Esophagus muscularis mucosa (tissue), 4 donors: Measurements from ENCODE around the gene MTOR.

Source experiments
- EP300 ChIP-seq: sonication (generic); formaldehyde crosslinking; IDR thresholded peaks from one replicate; pipeline ENCODE4 v1.6.1; 2017; ENCODE audit warnings: antibody characterized with exemption
- POLR2A ChIP-seq: fragments of 450-650 bp; IDR thresholded peaks from one replicate; pipeline ENCODE4 v1.6.1; 2017; ENCODE audit warnings: antibody characterized with exemption, moderate library complexity, mild to moderate bottlenecking, low read depth
- POLR2AphosphoS5 ChIP-seq, 2 donors: sonication (generic); formaldehyde crosslinking; IDR thresholded peaks; one replicate each; pipeline ENCODE4 v1.6.1; 2017; ENCODE audit warnings: antibody characterized with exemption in 2 of 2
- TF ChIP-seq, protein P1 (sequence below), 3 experiments: fragments of 200-600 bp in 2 of 3; fragments of 450-650 bp in 1 of 3; sonication (generic) in 2 of 3; IDR thresholded peaks; one replicate each; pipeline ENCODE4 v1.5.1; 2017 to 2019; ENCODE audit warnings: antibody characterized with exemption in 3 of 3, mild to moderate bottlenecking in 2 of 3, moderate library complexity in 1 of 3

DNA sequence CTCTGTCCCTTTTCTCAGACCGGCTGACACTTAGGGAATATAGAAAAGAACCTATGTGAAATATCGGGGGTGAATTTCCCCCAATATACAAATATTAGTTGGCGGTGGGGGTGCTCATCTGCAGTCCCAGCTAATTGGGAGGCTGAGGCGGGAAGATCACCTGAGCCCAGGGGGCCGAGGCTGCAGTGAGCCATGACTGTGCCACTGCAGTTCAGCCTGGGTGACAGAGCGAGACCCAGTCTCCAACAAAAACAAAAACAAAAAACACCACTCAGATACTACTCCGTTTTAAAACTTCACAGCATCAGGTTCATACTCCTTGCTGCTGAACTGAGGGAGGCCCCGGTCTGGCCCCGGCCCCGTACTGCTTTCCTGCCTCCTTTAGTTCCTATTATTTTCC is 156.8 kb downstream of the MTOR start:
- TF ChIP-seq, protein P1, sequence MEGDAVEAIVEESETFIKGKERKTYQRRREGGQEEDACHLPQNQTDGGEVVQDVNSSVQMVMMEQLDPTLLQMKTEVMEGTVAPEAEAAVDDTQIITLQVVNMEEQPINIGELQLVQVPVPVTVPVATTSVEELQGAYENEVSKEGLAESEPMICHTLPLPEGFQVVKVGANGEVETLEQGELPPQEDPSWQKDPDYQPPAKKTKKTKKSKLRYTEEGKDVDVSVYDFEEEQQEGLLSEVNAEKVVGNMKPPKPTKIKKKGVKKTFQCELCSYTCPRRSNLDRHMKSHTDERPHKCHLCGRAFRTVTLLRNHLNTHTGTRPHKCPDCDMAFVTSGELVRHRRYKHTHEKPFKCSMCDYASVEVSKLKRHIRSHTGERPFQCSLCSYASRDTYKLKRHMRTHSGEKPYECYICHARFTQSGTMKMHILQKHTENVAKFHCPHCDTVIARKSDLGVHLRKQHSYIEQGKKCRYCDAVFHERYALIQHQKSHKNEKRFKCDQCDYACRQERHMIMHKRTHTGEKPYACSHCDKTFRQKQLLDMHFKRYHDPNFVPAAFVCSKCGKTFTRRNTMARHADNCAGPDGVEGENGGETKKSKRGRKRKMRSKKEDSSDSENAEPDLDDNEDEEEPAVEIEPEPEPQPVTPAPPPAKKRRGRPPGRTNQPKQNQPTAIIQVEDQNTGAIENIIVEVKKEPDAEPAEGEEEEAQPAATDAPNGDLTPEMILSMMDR (IDR thresholded peaks at IDR 0.05) = no peak
- TF ChIP-seq POLR2A = no peak
- TF ChIP-seq POLR2AphosphoS5 (IDR thresholded peaks at IDR 0.05) = no peak
- TF ChIP-seq EP300 = no peak
